Esophagus (tissue), 2 donors: Measurements from ENCODE around the gene TCF7L2. TPM values are rescaled to one million over a fixed set of nuclear protein-coding genes. Genes with fewer than 3 reads are reported as not detected.

Experiments
- H3K27ac ChIP-seq, 2 donors: one replicate each; pipeline ENCODE4 v1.5.1; 2013; ENCODE audit warnings: low read depth in 2 of 2, mild to moderate bottlenecking in 2 of 2, inconsistent platforms in 1 of 2, low read length in 1 of 2, moderate library complexity in 1 of 2
- H3K27me3 ChIP-seq, 2 donors: one replicate each; pipeline ENCODE4 v1.6.1; 2013; ENCODE audit warnings: low read length in 2 of 2, control low read depth in 1 of 2, mild to moderate bottlenecking in 1 of 2; ENCODE audit not compliant: insufficient read depth in 2 of 2, control insufficient read depth in 1 of 2
- H3K36me3 ChIP-seq, 2 donors: one replicate each; pipeline ENCODE4 v1.6.1; 2013; ENCODE audit warnings: low read length in 1 of 2; ENCODE audit not compliant: control insufficient read depth in 2 of 2, insufficient read depth in 2 of 2
- H3K4me1 ChIP-seq, 2 donors: one replicate each; pipeline ENCODE4 v1.6.1; 2013; ENCODE audit warnings: low read length in 1 of 2; ENCODE audit not compliant: control insufficient read depth in 2 of 2, insufficient read depth in 2 of 2
- H3K4me3 ChIP-seq, 2 donors: one replicate each; pipeline ENCODE4 v1.5.1; 2013; ENCODE audit warnings: low read length in 2 of 2, mild to moderate bottlenecking in 2 of 2, low read depth in 1 of 2, moderate library complexity in 1 of 2
- H3K9me3 ChIP-seq, 2 donors: one replicate each; pipeline ENCODE4 v1.6.1; 2013; ENCODE audit warnings: mild to moderate bottlenecking in 2 of 2, low read depth in 1 of 2, low read length in 1 of 2, moderate library complexity in 1 of 2; ENCODE audit not compliant: control insufficient read depth in 2 of 2, insufficient read depth in 1 of 2
- WGBS, 2 donors: extraction: QIAGEN DNeasy Blood & Tissue Kit; methylation state at CpG; one replicate each; pipeline ENCODE4 v1.1.7; 2013; 5-methylcytosine and 5-hydroxymethylcytosine counted together
- polyA plus RNA-seq, 2 donors: library from polyadenylated mRNA; stranded (reverse); fragments of 200-250 nt; gene quantifications; one replicate each; pipeline ENCODE4 v1.2.3, GENCODE V29; 2013
- donor health status: healthy with polysubstance abuse.
- donor health status: Bipolar disorder and iron deficiency.

Gene TCF7L2
- polyA plus RNA-seq, 2 donors, result 5.4 to 7.9 TPM

DNA sequence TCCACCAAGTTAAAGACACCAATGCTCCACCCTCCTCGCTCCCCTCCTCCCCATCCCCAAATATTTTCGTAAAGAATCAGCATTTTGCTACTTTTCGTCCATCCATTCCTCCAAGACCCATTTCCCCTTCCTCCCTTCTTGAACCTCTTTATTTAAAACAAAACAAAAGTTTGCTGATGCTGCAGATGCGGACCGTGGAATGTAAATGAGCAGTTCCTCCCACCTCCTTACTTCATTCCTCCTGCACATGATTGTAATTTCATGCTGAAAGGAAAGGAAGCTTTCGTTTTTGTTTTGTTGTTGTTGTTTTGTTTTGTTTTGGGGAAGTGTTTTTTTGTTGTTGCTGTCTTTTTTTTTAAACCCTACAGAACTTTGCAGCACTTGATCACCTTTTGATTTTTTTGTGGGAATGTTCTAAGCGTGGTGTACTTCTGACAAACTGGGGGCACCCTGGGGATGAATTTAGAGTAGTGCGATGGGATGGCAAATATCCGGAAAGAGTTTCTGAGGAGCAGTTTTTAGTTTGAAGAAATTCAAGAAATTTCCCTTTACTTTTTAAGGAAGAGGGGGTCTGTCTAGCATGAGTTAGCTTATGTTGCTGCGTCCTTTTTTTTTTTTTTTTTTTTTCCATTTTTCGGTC is 177.3 kb downstream of the TCF7L2 start:
- Histone ChIP-seq H3K36me3 (no peaks in the 10 kb centered on the region), H3K4me1 (no peaks in the 10 kb centered on the region), H3K9me3 (no peaks in the 10 kb centered on the region), H3K27me3 (no peaks in the 10 kb centered on the region), H3K4me3 (no peak overlapping the region), H3K27ac (no peak overlapping the region)
- WGBS, 2 donors, result 84 to 85% methylated on average over 11 of the region's 11 CpGs

DNA sequence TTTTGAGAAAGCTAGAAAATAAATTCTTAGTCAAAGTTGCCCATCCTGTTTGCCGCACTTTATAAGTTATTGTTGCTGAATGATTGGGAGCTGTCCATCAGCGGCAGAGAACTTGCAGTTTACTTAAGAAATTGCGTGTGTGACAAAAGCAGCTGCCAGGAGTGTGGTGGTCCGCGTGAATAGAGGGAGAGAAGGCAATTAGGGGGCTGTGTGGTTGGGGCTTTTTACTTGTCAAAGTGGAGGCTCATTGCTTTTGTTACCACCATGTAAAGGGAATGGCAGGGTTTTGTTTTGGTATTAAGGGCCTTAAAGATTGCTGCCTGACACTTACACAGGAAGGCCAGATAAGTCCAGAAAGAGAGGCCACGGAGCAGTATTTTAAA is 177.8 kb downstream of the TCF7L2 start:
- Histone ChIP-seq H3K9me3 (no peaks in the 10 kb centered on the region), H3K4me1 (peaks cover 0 to 3% of the 10 kb centered on the region in 2 donors), H3K27ac (no peak overlapping the region), H3K4me3 (no peak overlapping the region), H3K27me3 (no peaks in the 10 kb centered on the region), H3K36me3 (no peaks in the 10 kb centered on the region)
- 92 to 94% methylated on average over 6 of the region's 6 CpGs for WGBS, 2 donors

- no peak overlapping the region for H3K27ac ChIP-seq
- H3K27me3 ChIP-seq, result no peaks in the 10 kb centered on the region
- no peaks in the 10 kb centered on the region for H3K9me3 ChIP-seq
- WGBS, 2 donors, result 81 to 88% methylated on average over 11 of the region's 11 CpGs
- H3K4me1 ChIP-seq, result peaks cover 0 to 3% of the 10 kb centered on the region in 2 donors
- H3K4me3 ChIP-seq, result no peak overlapping the region
- no peaks in the 10 kb centered on the region for H3K36me3 ChIP-seq
These were observed 178.5 kb downstream of the TCF7L2 start for GRCh38 chr10:113128450-113129070.

DNA sequence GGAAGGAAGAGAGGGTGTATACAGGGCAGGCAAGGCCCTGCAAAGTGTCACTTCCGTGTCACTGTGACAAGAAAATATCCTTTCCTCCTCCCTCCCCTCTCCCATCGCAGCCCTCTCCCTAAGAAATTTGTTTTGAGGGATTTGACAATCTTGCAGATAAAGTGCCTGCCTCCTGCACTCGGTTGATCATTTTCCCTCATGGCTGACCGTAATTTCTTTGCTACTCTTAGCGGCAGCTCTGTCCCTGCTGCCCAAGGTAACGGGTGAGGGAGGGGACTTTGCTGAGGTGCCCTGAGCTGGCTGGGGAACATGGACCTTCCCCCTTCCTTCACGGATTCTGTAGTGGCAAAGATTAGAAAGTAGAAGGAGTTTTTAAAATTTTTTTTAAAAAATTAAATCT is 179.1 kb downstream of the TCF7L2 start:
- no peak overlapping the region for H3K27ac ChIP-seq
- H3K4me1 ChIP-seq, result peaks cover 0 to 3% of the 10 kb centered on the region in 2 donors
- no peaks in the 10 kb centered on the region for H3K27me3 ChIP-seq
- no peak overlapping the region for H3K4me3 ChIP-seq
- H3K36me3 ChIP-seq, result no peaks in the 10 kb centered on the region
- 83 to 85% methylated on average over 7 of the region's 7 CpGs for WGBS, 2 donors
- H3K9me3 ChIP-seq, result no peaks in the 10 kb centered on the region

GRCh38 chr10:113130014-113130641 is 180.1 kb downstream of the TCF7L2 start:
- 87 to 92% methylated on average over 5 of the region's 5 CpGs for WGBS, 2 donors
- Histone ChIP-seq H3K27ac (no peak overlapping the region), H3K9me3 (no peaks in the 10 kb centered on the region), H3K27me3 (no peaks in the 10 kb centered on the region), H3K4me1 (peaks cover 0 to 3% of the 10 kb centered on the region in 2 donors), H3K36me3 (no peaks in the 10 kb centered on the region), H3K4me3 (no peak overlapping the region)

- Histone ChIP-seq H3K4me3 (no peak overlapping the region), H3K27me3 (no peaks in the 10 kb centered on the region), H3K36me3 (no peaks in the 10 kb centered on the region), H3K27ac (no peak overlapping the region), H3K9me3 (no peaks in the 10 kb centered on the region), H3K4me1 (peaks cover 0 to 3% of the 10 kb centered on the region in 2 donors)
- WGBS, 2 donors, result 74 to 77% methylated on average over 10 of the region's 10 CpGs
These were observed 181.7 kb downstream of the TCF7L2 start for GRCh38 chr10:113131613-113132261.

- Histone ChIP-seq H3K27me3 (no peaks in the 10 kb centered on the region), H3K36me3 (no peaks in the 10 kb centered on the region), H3K27ac (no peak overlapping the region), H3K9me3 (no peaks in the 10 kb centered on the region), H3K4me1 (peaks cover 0 to 3% of the 10 kb centered on the region in 2 donors), H3K4me3 (no peak overlapping the region)
- WGBS, 2 donors, result 55 to 63% methylated on average over 11 of the region's 11 CpGs
These were observed 182.6 kb downstream of the TCF7L2 start for GRCh38 chr10:113132591-113133121.

- Histone ChIP-seq H3K27ac (no peak overlapping the region), H3K36me3 (no peaks in the 10 kb centered on the region), H3K4me3 (no peak overlapping the region), H3K4me1 (peaks cover 0 to 3% of the 10 kb centered on the region in 2 donors), H3K27me3 (no peaks in the 10 kb centered on the region), H3K9me3 (no peaks in the 10 kb centered on the region)
- WGBS, 2 donors, result 71 to 74% methylated on average over 10 of the region's 10 CpGs
These were observed 183.6 kb downstream of the TCF7L2 start for GRCh38 chr10:113133497-113134115.

DNA sequence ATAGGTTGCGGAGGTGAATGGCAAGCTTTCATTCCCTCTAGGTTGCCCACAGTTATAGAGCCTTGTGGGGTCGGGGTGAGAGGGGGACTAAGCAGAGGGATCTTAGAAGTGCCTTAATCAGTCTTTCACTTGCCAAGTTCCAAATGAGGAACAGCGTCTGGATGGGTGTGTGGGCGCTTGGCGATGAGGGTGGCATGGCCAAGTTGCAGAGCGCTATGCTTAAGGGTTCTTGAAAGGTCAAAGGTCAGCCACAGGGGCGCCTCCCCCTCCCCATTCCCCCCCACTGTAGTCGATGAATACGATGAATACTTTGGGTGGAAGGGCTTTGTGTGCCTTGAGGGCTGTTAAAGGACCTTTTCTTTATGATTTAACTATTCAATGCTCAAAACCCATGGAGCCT is 185.0 kb downstream of the TCF7L2 start:
- Histone ChIP-seq H3K4me1 (peaks cover 0 to 3% of the 10 kb centered on the region in 2 donors), H3K4me3 (no peak overlapping the region), H3K27me3 (no peaks in the 10 kb centered on the region), H3K9me3 (no peaks in the 10 kb centered on the region), H3K36me3 (no peaks in the 10 kb centered on the region), H3K27ac (no peak overlapping the region)
- WGBS, 2 donors, result 77 to 81% methylated on average over 9 of the region's 9 CpGs
